GM15510 (cell line): Measurements from ENCODE around the gene TRPV4.

Experiments used
- POLR2A ChIP-seq: IDR thresholded peaks from 3 replicates; pipeline ENCODE4 v1.6.1; 2011; ENCODE audit warnings: borderline replicate concordance; ENCODE audit not compliant: insufficient read length; ENCODE audit errors: extremely low read depth

The TRPV4 gene

DNA sequence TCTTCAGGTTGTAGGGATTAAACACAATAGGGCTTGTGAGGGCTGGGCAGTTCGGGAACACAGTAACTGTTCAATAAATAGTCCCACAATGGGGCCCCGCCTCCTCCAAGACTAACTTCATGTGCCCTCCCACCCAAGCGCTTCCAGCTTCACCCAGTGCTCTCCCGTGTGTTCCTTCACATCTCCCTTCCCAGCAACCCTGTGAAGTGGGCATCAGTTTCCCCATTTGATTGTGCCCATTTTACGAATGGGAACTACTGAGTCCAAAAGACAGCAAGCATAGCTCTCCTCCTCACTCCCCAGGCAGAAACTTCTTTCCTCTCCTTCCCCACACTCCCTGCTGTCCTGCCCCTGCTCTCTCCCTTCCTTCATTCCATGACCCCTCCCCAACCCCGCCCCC, 6.2 kb upstream of the TRPV4 start:
- TF ChIP-seq POLR2A: no peak

DNA sequence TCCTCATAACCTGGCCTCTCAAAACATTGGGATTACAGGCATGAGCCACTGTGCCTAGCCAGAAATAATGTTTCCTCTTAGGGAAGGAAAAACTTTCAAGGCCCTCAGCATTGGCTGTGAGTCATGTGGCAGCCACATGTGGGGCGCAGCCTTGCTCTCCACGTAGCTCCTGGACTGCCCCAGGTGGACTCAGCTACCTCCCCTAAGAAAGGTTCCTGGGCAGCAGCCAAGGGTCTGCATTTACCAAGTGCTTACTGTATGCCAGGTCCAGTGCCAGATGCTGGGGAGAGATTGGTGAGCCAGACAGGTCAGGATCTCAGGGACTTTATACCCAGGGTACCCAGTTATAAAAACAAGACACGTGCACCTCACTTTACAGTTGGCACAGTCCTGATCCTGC, 3.7 kb upstream of the TRPV4 start:
- no peak for TF ChIP-seq POLR2A

DNA sequence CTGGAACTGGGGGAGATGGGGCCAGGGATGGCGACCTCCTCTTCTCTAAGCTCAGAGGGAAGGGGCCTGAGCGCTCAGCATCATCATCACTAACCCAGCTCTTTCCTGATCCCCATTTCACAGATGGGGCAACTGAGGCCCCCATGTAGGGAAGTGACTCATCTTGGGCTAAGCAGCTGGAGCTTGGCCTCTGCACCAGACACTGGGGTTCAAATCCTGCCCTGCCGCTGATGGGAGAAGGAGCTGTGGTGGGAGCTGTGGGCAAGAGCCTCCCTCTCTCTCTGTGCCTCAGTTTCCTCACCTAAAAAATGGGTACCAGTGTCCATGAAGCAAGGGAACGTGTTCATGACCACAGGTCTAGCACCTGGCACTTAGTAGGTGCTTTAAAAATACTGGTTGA, 2.6 kb upstream of the TRPV4 start:
- no peak for TF ChIP-seq POLR2A

DNA sequence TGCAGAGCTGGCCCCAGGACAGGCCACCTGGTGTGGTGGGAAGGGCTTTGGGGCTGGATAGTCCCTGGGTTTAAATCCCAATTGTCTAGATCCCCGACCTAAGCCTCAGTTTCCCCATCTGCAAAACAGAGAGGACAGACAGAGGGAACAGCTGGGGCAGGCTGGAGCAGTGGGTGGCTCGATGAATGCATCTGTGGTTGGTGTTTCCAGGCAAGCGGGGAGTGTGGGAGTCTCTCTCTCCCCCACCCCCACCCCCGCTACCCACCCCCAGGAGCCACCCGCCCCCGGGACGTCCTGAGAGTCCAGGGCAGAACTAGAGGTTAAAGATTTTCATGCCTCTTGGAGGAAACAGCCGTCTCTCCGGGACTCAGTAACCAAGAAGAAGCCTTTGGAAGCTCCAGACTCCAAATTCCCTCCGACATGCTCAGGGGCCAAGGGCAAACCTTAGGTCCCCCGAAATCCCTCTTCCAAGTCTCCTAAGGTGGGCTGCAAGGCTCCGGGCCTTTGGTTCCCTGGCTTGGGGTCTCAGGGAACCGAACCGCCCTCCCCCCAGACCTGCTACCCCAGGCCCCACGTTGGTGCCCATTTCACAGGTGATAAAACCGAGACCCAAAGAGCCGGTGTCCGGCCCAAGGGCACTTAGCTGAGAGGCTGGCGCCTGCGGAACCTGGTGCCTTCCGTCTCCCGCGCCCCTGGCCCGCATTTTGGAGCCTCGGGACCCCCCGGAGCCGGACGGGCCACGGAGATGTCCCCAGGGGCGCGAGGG, 474 bp downstream of the TRPV4 start:
- TF ChIP-seq POLR2A: no peak

DNA sequence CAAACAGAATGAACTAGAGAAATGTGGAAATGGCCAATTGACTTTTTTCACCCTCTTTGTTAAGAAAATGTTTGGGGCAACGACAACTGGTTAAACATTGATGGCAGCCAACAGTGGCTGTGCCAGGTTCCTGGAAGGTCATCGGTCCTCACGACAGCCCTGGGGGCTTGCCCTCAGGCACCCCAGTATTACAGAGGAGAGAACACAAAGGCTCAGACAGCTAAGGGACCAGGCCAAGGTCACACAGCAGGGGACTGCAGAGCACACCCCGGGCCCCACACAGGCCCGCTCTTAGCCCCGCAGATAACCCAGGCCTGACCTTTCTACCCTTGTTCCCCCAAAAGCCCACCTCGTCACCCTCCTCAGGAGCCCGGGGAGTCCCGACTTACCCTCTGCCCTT, 1.3 kb downstream of the TRPV4 start:
- TF ChIP-seq POLR2A: no peak

DNA sequence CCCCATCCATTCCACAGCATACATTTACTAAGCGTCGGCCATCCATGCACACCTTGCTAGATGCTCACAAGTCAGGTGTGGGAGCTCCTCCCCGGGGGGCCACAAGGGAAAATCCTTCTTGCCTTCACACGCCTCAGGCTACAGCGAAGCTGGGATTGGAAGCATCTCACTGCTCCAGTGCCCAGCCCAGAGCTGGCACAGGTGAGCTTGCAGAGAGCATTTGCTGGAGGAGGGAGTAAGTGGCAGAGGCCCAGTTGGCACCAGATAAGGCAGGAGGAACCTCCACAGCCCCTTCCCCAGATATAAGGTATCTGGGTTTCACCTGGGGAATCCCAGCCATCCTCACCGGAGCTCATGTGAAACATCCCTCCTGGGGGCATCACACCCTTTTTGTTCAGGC, 1.8 kb downstream of the TRPV4 start:
- no peak for TF ChIP-seq POLR2A

DNA sequence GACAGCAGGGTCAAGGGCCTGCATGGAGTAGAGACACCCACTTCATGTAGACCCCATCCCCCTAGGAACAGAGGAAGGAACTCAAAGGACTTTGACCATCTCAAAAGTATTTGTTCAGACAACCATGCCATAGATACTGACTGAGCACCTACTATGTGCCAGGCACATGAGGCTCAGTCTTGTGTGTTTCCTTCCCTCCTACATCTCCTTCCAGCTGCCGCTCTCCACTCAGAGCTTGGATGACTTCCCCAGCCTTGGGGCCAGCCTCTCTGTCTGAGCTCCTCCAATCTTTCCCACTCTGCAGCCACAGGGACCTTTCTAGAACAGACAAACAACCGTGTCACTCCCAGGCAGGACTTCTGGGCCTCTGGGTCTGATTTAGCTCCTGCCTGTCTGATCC, 2.5 kb downstream of the TRPV4 start:
- TF ChIP-seq POLR2A: no peak

DNA sequence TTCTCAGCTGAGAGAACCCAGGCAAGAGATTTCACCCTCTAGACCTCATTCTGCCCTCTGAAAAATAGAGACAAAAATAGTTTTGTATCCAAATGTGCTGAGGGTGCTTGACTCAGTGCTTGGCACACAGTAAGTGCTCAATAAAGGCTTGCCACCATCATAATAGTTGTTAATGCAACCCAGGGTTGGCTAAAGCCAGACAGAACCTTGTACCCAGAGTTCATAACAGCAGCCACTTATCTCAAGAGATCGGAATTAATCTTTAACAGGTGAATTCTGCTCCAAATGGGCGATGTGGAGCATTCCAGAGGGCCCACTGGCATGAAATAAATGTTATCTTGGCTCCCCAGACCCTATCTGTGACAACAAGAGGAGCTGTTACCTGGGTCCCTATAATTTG, 2.9 kb downstream of the TRPV4 start:
- no peak for TF ChIP-seq POLR2A

DNA sequence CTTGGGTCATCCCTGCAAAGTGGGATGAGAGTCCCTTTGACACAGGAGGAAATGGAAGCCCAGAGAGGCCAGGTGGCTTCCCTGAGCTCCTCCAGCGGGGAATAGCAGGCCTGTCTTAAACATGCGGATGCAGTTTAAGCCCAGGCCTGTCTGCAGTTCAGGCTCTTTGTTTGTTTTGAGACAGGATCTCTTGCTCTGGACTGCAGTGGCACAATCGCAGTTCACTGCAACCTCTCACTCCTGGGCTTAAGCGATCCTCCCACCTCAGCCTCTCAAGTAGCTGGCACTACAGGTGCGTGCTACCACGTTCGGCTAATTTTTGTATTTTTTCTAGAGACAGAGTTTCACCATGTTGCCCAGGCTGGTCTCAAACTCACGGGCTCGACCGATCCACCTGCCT, 3.5 kb downstream of the TRPV4 start:
- no peak for TF ChIP-seq POLR2A

DNA sequence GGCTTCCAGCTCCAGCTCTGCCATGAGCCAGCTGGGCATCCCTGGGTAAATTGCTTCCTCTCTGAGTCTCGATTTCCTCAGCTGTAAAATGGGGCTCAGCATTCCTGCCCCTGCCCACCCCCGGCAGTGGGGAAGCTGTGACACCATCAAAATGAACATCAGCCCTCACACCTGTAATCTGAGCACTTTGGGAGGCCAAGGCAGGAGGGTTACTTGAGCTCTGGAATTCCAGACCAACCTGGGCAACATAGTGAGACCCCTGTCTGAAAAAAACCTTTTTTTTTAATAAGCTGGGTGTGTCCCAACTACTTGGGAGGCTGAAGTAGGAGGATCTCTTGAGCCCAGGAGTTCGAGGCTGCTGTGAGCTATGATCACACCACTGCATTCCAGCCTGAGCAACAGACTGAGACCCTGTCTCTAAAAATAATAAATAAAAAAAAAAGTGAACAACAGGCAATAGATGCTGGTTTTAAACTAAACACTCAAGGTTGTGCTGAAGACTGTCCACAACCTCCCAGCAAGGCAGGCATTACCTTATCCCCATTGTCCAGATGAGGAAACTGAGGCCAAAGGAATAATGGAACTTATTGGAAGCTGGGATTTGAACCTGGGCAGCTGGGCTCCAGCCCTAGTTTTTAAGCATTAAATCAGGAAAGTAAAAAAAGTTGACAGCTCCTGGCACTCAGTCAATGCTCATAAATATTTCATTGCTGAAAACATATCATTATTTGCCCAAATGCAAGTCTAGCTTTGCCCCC, 4.3 kb downstream of the TRPV4 start:
- no peak for TF ChIP-seq POLR2A

DNA sequence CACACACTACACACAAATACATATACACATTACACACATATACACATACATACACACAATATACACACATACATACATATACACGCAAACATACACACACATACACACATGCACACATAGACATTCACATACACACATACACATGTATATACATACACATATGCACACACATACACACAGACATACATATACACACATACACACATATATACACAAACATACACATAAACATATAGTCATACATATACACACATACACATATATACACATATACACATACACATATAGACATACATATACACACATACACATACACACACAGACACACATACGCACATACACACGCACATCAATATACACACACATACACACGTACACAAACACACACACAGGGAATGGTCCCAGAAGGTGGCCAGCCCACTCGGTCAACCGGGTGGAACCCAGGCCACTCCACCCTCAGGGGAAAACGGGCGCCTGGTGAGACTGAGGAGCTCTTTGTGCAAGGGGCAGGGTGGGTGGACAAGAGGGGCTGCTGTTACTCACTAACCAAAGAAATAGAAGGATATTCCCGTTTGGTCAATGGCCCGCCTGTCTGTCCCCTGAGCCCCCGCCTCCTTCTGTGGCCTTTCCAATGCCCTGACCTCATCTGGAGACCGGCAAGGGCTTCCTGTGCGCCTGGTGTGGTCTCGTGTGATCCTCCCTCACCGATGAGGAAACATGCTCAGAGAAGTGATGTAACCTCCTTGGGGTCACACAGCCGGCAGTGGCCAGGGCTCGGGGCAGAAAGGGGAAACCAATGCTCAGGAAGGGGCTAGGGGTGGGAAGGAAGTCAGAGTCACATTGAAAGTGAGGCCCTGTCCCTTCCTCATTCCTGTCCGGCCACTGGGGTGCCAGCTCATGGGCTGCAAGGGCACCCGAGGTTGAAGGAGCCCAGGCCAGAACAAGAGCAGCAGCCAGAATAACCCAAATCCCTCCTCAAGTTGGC, 5.3 kb downstream of the TRPV4 start:
- TF ChIP-seq POLR2A: no peak

DNA sequence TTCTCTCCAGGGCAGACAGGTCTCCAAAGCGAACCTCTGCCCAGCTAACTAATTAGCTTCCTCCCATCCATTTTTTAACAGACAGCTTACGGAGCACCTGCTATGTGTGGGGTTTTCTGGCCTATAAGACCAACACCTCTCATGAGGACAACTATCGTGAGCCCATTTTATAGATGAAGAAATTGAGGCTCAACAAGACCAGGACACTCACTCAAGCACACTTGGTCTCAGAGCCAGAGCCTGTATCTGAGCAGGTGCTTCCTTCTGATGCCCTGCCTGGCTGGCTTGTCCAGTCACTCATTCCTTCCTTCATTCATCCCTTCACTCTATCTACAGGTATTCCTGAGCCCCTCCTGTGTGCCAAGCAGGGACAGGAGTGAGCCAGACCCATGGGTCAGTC, 6.1 kb downstream of the TRPV4 start:
- TF ChIP-seq POLR2A: no peak

DNA sequence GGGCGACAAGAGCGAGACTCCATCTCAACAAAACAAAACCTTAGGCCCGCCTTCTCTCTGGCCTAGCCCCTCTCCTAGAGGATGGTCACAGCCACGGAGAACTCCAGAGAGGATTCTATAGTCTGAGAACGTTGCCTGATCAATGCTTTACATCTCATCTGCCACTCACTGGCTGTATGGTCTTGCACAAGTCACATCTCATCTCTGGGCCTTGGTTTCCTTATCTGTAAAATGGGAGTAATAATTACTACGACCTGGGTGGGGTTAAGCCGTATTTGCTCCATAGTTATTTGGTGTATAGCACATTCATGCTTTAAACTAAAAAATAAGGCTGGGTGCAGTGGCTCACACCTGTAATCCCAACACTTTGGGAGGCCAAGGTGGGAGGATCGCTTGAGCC, 8.5 kb downstream of the TRPV4 start:
- no peak for TF ChIP-seq POLR2A

DNA sequence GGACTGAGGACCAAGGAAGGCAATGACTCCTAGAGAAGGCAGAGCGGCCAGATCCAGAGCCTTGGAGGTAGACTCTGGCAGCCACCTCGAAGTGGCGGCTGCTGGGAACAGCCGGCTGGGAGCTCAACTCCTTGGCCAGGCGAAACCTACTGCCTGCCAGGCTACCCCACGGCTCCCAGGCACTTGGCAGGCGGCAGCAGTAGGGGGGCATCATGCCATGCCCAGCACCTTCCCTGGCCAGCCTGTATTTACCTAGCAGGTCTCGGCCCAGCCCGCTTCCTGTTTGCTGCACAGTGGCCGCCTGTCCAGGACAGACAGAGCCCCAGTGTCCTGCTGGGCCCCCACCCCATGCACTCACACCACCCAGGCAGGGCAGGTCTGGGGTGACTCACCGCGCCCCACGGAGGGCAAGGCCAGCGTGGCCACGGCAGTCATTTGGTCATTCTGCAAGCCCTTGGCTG, 10.2 kb downstream of the TRPV4 start:
- no peak for TF ChIP-seq POLR2A

DNA sequence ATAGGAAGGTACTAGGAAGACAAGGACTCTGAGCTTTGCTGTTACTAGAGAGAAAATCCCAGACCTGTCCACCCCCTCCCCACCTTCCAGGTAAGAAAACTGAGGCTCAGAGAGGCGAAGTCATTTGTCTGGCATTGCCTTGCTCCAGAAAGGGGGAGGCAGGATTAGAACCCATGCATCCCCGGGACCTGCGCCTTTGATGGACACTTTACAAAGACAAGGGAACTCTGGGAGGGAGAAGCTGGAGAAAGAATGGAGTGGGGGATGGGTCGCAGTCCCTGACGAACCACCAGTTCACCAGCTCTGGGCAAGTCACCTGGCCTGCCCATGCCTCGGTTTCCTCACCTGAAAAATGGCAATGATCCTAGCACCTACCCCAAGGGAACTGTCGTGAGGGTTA, 10.8 kb downstream of the TRPV4 start:
- no peak for TF ChIP-seq POLR2A
